ENCODE results near the gene ALK.

DNA sequence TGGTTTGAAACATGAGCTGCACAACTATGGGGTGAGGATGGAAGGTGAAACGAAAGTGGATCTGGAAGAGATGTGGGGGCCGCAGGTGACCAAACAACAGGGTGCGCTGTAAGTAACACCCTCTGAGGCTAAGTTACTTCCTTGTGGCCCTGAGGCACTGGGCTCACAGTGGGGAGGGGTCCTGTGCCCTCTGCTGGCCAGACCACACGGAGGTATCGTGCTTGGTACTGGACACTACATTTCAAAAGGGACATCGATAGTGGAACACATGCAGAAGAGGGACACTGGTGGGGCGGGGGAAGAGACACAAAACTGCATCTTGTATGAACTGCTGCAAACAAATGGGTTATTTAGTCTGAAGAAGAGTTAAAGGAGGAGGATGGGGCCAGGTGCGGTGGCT lies 695.6 kb downstream of the ALK start:
- no peak for TF ChIP-seq EZH2 (IDR thresholded peaks at IDR 0.05; ENCODE audit: low read length, unreplicated experiment)
- TF ChIP-seq, protein P1, sequence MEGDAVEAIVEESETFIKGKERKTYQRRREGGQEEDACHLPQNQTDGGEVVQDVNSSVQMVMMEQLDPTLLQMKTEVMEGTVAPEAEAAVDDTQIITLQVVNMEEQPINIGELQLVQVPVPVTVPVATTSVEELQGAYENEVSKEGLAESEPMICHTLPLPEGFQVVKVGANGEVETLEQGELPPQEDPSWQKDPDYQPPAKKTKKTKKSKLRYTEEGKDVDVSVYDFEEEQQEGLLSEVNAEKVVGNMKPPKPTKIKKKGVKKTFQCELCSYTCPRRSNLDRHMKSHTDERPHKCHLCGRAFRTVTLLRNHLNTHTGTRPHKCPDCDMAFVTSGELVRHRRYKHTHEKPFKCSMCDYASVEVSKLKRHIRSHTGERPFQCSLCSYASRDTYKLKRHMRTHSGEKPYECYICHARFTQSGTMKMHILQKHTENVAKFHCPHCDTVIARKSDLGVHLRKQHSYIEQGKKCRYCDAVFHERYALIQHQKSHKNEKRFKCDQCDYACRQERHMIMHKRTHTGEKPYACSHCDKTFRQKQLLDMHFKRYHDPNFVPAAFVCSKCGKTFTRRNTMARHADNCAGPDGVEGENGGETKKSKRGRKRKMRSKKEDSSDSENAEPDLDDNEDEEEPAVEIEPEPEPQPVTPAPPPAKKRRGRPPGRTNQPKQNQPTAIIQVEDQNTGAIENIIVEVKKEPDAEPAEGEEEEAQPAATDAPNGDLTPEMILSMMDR (conservative IDR thresholded peaks at IDR 0.05; ENCODE audit: low read depth, low read length), result peak; percentile 12; the same call in 1 of the 2 replicates
- no peak for TF ChIP-seq EZH2phosphoT487 (IDR thresholded peaks at IDR 0.05; ENCODE audit: borderline replicate concordance, low read length)
